ENCODE data around the gene VIPR1.

The VIPR1 gene

GRCh38 chr3:42531470-42531869 lies 29.0 kb downstream of the VIPR1 start:
- WGBS (ENCODE audit: extremely low coverage, insufficient coverage, low lambda C conversion rate), result no CpG with 5 or more reads among the region's 6 CpGs
- no peaks in the 10 kb centered on the region for H3K79me2 ChIP-seq (ENCODE audit: control insufficient read depth, insufficient read depth, low read length)
- H4K5ac ChIP-seq (ENCODE audit: low read length), result no peak overlapping the region
- H3K9ac ChIP-seq (ENCODE audit: low read length), result no peak overlapping the region
- no peak overlapping the region for H2BK5ac ChIP-seq (ENCODE audit: low read length)
- no peak overlapping the region for H3K4ac ChIP-seq (ENCODE audit: low read depth, low read length)
- H4K8ac ChIP-seq (ENCODE audit: low read depth, low read length), result no peak overlapping the region
- no peak overlapping the region for H3K4me3 ChIP-seq (ENCODE audit: low read length)
- no peaks in the 10 kb centered on the region for H3K79me1 ChIP-seq (ENCODE audit: low read length)
- no peak overlapping the region for H3K27ac ChIP-seq (ENCODE audit: low read depth, low read length)
- no peak overlapping the region for H2BK120ac ChIP-seq (ENCODE audit: low read depth, low read length)
- no peak overlapping the region for H2BK15ac ChIP-seq (replicated peaks; ENCODE audit: low read depth)
- H3K27me3 ChIP-seq (ENCODE audit: insufficient read depth, low read length, poor library complexity), result no peaks in the 10 kb centered on the region
- H3K18ac ChIP-seq (ENCODE audit: low read length), result no peak overlapping the region
- H3K4me1 ChIP-seq (ENCODE audit: control insufficient read depth, low read depth, low read length), result peaks cover 4% of the 10 kb centered on the region
- H3K4me2 ChIP-seq (ENCODE audit: low read length), result no peak overlapping the region
- no peak overlapping the region for H3K56ac ChIP-seq (ENCODE audit: low read length)
- no peak overlapping the region for H2AK5ac ChIP-seq (ENCODE audit: low read length)
- no peak overlapping the region for H3K23ac ChIP-seq (ENCODE audit: low read length)
- no peak for DNase-seq
- H3K36me3 ChIP-seq (ENCODE audit: control insufficient read depth, insufficient read depth, low read length), result no peaks in the 10 kb centered on the region

DNA sequence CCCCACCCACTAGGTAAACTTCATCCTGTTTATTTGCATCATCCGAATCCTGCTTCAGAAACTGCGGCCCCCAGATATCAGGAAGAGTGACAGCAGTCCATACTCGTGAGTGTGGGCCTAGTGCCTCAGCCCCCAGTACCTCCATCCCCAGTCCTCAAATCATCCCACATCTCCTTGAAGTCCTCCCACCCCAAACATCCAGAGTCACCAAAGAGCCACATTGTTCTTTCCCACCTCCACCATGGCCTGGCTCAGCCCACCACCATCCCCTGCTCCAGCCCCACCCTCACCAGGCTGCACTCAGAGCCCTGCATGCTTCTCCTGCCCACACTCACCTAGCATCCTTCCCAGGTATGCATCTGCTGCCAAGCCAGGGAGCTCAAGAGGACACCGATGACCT lies 29.8 kb downstream of the VIPR1 start:
- peak overlapping the region; percentile 89 for H3K23ac ChIP-seq (ENCODE audit: low read length)
- H3K4ac ChIP-seq (ENCODE audit: low read depth, low read length), result no peak overlapping the region
- WGBS (ENCODE audit: extremely low coverage, insufficient coverage, low lambda C conversion rate), result no CpG with 5 or more reads among the region's 4 CpGs

DNA sequence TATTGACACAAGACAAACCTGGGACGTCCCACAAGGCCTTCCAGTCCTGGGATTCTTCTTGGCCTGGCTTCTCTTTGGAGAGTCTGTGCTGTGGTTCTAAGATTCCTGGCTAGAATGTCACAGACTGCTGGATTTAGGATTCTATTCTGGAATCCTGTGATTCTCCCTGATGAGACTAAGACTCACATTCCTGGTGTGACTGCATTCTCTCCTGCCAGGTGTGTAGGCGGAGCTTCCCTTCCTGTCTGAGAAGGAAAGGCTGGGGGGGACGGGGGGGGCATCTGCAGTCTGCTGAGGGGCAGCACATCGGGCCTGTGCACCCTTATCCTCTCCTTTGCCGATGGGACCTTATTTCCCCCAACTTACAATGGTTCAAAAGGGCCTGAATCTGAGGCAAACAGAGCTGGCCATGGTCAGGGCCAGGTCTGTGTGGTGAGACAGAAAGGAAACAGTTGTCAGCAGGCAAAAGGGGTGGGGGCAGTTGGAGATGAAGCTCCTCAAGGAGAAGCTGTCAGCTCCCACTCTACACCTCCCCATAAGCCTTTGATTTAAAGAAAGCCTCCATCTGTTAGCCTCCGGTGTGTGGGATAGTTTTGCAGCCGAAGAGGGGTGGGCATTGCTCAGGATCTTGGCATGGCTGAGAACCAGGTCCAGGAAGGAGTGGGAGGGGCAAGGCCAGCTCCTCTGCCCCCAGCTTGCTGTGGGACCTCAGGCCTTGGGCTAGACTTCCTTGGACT lies 30.9 kb downstream of the VIPR1 start:
- no peak overlapping the region for H2BK15ac ChIP-seq (replicated peaks; ENCODE audit: low read depth)

More for the DNA sequence above, 29.8 kb downstream of the VIPR1 start:
- Histone ChIP-seq H2AK5ac (ENCODE audit: low read length) (no peak overlapping the region), H3K79me2 (ENCODE audit: control insufficient read depth, insufficient read depth, low read length) (no peaks in the 10 kb centered on the region), H3K36me3 (ENCODE audit: control insufficient read depth, insufficient read depth, low read length) (no peaks in the 10 kb centered on the region), H3K18ac (ENCODE audit: low read length) (no peak overlapping the region), H3K4me3 (ENCODE audit: low read length) (no peak overlapping the region), H3K4me2 (ENCODE audit: low read length) (no peak overlapping the region), H3K79me1 (ENCODE audit: low read length) (no peaks in the 10 kb centered on the region), H2BK15ac (replicated peaks; ENCODE audit: low read depth) (no peak overlapping the region), H3K4me1 (ENCODE audit: control insufficient read depth, low read depth, low read length) (peaks cover 4% of the 10 kb centered on the region), H2BK120ac (ENCODE audit: low read depth, low read length) (no peak overlapping the region), H3K27me3 (ENCODE audit: insufficient read depth, low read length, poor library complexity) (no peaks in the 10 kb centered on the region), H3K9ac (ENCODE audit: low read length) (no peak overlapping the region), H3K27ac (ENCODE audit: low read depth, low read length) (no peak overlapping the region), H2BK5ac (ENCODE audit: low read length) (no peak overlapping the region), H3K56ac (ENCODE audit: low read length) (no peak overlapping the region), H4K5ac (ENCODE audit: low read length) (no peak overlapping the region), H4K8ac (ENCODE audit: low read depth, low read length) (no peak overlapping the region)
- no peak for DNase-seq

GRCh38 chr3:42535981-42536784 lies 33.7 kb downstream of the VIPR1 start:
- H2AK5ac ChIP-seq (ENCODE audit: low read length), result no peak overlapping the region
- no peak overlapping the region for H3K9ac ChIP-seq (ENCODE audit: low read length)
- H4K5ac ChIP-seq (ENCODE audit: low read length), result no peak overlapping the region
- H3K4ac ChIP-seq (ENCODE audit: low read depth, low read length), result no peak overlapping the region
- H2BK120ac ChIP-seq (ENCODE audit: low read depth, low read length), result no peak overlapping the region
- no peak overlapping the region for H3K4me3 ChIP-seq (ENCODE audit: low read length)
- no peak overlapping the region for H3K27ac ChIP-seq (ENCODE audit: low read depth, low read length)
- no peak overlapping the region for H2BK15ac ChIP-seq (replicated peaks; ENCODE audit: low read depth)
- H3K4me2 ChIP-seq (ENCODE audit: low read length), result no peak overlapping the region
- H3K56ac ChIP-seq (ENCODE audit: low read length), result no peak overlapping the region
- no CpG with 5 or more reads among the region's 35 CpGs for WGBS (ENCODE audit: extremely low coverage, insufficient coverage, low lambda C conversion rate)
- no peaks in the 10 kb centered on the region for H3K79me2 ChIP-seq (ENCODE audit: control insufficient read depth, insufficient read depth, low read length)
- no peaks in the 10 kb centered on the region for H3K36me3 ChIP-seq (ENCODE audit: control insufficient read depth, insufficient read depth, low read length)
- H3K27me3 ChIP-seq (ENCODE audit: insufficient read depth, low read length, poor library complexity), result no peaks in the 10 kb centered on the region
- H4K8ac ChIP-seq (ENCODE audit: low read depth, low read length), result no peak overlapping the region
- peak; percentile 94 for DNase-seq
- H3K18ac ChIP-seq (ENCODE audit: low read length), result no peak overlapping the region
- no peaks in the 10 kb centered on the region for H3K79me1 ChIP-seq (ENCODE audit: low read length)
- no peak overlapping the region for H2BK5ac ChIP-seq (ENCODE audit: low read length)
- peaks cover 4% of the 10 kb centered on the region for H3K4me1 ChIP-seq (ENCODE audit: control insufficient read depth, low read depth, low read length)
- H3K23ac ChIP-seq (ENCODE audit: low read length), result no peak overlapping the region

More for the DNA sequence above, 30.9 kb downstream of the VIPR1 start:
- no peak overlapping the region for H3K23ac ChIP-seq (ENCODE audit: low read length)
- no peak overlapping the region for H4K5ac ChIP-seq (ENCODE audit: low read length)
- no peak overlapping the region for H4K8ac ChIP-seq (ENCODE audit: low read depth, low read length)
- H2AK5ac ChIP-seq (ENCODE audit: low read length), result no peak overlapping the region
- H3K27me3 ChIP-seq (ENCODE audit: insufficient read depth, low read length, poor library complexity), result no peaks in the 10 kb centered on the region
- no peak overlapping the region for H2BK5ac ChIP-seq (ENCODE audit: low read length)
- H3K79me1 ChIP-seq (ENCODE audit: low read length), result no peaks in the 10 kb centered on the region
- peak; percentile 63 for DNase-seq
- H3K4ac ChIP-seq (ENCODE audit: low read depth, low read length), result no peak overlapping the region
- H3K18ac ChIP-seq (ENCODE audit: low read length), result no peak overlapping the region
- no peak overlapping the region for H3K27ac ChIP-seq (ENCODE audit: low read depth, low read length)
- no peaks in the 10 kb centered on the region for H3K79me2 ChIP-seq (ENCODE audit: control insufficient read depth, insufficient read depth, low read length)
- no peaks in the 10 kb centered on the region for H3K36me3 ChIP-seq (ENCODE audit: control insufficient read depth, insufficient read depth, low read length)
- H3K4me3 ChIP-seq (ENCODE audit: low read length), result no peak overlapping the region
- peaks cover 4% of the 10 kb centered on the region for H3K4me1 ChIP-seq (ENCODE audit: control insufficient read depth, low read depth, low read length)
- no CpG with 5 or more reads among the region's 7 CpGs for WGBS (ENCODE audit: extremely low coverage, insufficient coverage, low lambda C conversion rate)
- no peak overlapping the region for H3K4me2 ChIP-seq (ENCODE audit: low read length)
- no peak overlapping the region for H2BK120ac ChIP-seq (ENCODE audit: low read depth, low read length)
- no peak overlapping the region for H3K9ac ChIP-seq (ENCODE audit: low read length)
- peak overlapping the region; percentile 38 for H3K56ac ChIP-seq (ENCODE audit: low read length)

- H3K4me2 ChIP-seq (ENCODE audit: low read length), result no peak overlapping the region
- H3K79me1 ChIP-seq (ENCODE audit: low read length), result no peaks in the 10 kb centered on the region
- H3K27me3 ChIP-seq (ENCODE audit: insufficient read depth, low read length, poor library complexity), result no peaks in the 10 kb centered on the region
- no peak for DNase-seq
- no peak overlapping the region for H2BK120ac ChIP-seq (ENCODE audit: low read depth, low read length)
- H4K8ac ChIP-seq (ENCODE audit: low read depth, low read length), result no peak overlapping the region
- no peak overlapping the region for H2BK15ac ChIP-seq (replicated peaks; ENCODE audit: low read depth)
- H3K4me1 ChIP-seq (ENCODE audit: control insufficient read depth, low read depth, low read length), result peaks cover 4% of the 10 kb centered on the region
- no peak overlapping the region for H4K5ac ChIP-seq (ENCODE audit: low read length)
- no peak overlapping the region for H3K4ac ChIP-seq (ENCODE audit: low read depth, low read length)
- no peaks in the 10 kb centered on the region for H3K79me2 ChIP-seq (ENCODE audit: control insufficient read depth, insufficient read depth, low read length)
- H3K4me3 ChIP-seq (ENCODE audit: low read length), result no peak overlapping the region
- no peak overlapping the region for H3K23ac ChIP-seq (ENCODE audit: low read length)
- H2BK5ac ChIP-seq (ENCODE audit: low read length), result no peak overlapping the region
- H3K27ac ChIP-seq (ENCODE audit: low read depth, low read length), result no peak overlapping the region
- H3K9ac ChIP-seq (ENCODE audit: low read length), result no peak overlapping the region
- H3K18ac ChIP-seq (ENCODE audit: low read length), result no peak overlapping the region
- no peak overlapping the region for H2AK5ac ChIP-seq (ENCODE audit: low read length)
- no peaks in the 10 kb centered on the region for H3K36me3 ChIP-seq (ENCODE audit: control insufficient read depth, insufficient read depth, low read length)
- H3K56ac ChIP-seq (ENCODE audit: low read length), result no peak overlapping the region
These were observed 34.9 kb downstream of the VIPR1 start for GRCh38 chr3:42537350-42537749.
